Stimulated activated effector memory CD8-positive, alpha-beta T cell treated with anti-CD3 and anti-CD28 coated beads, Interleukin-12 subunit alpha, Interleukin-12 subunit beta, amount 100 ng/mL, for 72 hours (primary cell): ENCODE results near the gene SMARCA4.
A peak's percentile ranks its signal among the peaks of the same experiment; 100 is the strongest.
"Not testable (repeated sequence)": the region's sequence is repeated elsewhere in the genome, so short reads cannot be mapped to it uniquely, and the experiment has no call there.

ENCODE experiments used
- ATAC-seq: fragments of 150-1000 bp; cut with Tn5 transposase; 2 replicates; pipeline ENCODE4 v1.10.0; 2021
- DNase-seq, 2 donors: peaks; one replicate each; pipeline ENCODE4 v3.0.0; 2021 to 2022; ENCODE audit warnings: low spot score in 2 of 2
- H3K27ac Mint-ChIP-seq: one replicate; pipeline ENCODE4 v1.8.0; 2022; ENCODE audit warnings: mild to moderate bottlenecking, mixed read lengths
- H3K36me3 Mint-ChIP-seq: one replicate; pipeline ENCODE4 v1.8.0; 2022; ENCODE audit warnings: mild to moderate bottlenecking, mixed read lengths
- H3K4me1 Mint-ChIP-seq: one replicate; pipeline ENCODE4 v1.8.0; 2022; ENCODE audit warnings: mixed read lengths
- H3K4me3 Mint-ChIP-seq: one replicate; pipeline ENCODE4 v1.8.0; 2022; ENCODE audit warnings: mild to moderate bottlenecking, mixed read lengths
- H3K9me3 Mint-ChIP-seq: one replicate; pipeline ENCODE4 v1.8.0; 2022; ENCODE audit warnings: mixed read lengths

The SMARCA4 gene

GRCh38 chr19:10923260-10924112 lies 37.3 kb upstream of the SMARCA4 start:
- Mint-ChIP-seq H3K4me1 (peaks cover 24% of the 10 kb centered on the region), H3K9me3 (no peaks in the 10 kb centered on the region), H3K36me3 (peaks cover 66% of the 10 kb centered on the region), H3K27ac (no peak overlapping the region), H3K4me3 (no peak overlapping the region)
- ATAC-seq (no peak), DNase-seq (no peak)

GRCh38 chr19:10924597-10924996 lies 36.2 kb upstream of the SMARCA4 start:
- ATAC-seq: no peak
- peak overlapping the region; percentile 84 for H3K27ac Mint-ChIP-seq
- DNase-seq: no peak
- H3K4me1 Mint-ChIP-seq: peaks cover 29% of the 10 kb centered on the region
- H3K9me3 Mint-ChIP-seq: no peaks in the 10 kb centered on the region
- H3K4me3 Mint-ChIP-seq: no peak overlapping the region
- H3K36me3 Mint-ChIP-seq: peaks cover 71% of the 10 kb centered on the region

- ATAC-seq (peak; percentile 4), DNase-seq (no peak)
- no peaks in the 10 kb centered on the region for H3K9me3 Mint-ChIP-seq
- peaks cover 36% of the 10 kb centered on the region for H3K4me1 Mint-ChIP-seq
- H3K27ac Mint-ChIP-seq: peak overlapping the region; percentile 92
- peaks cover 84% of the 10 kb centered on the region for H3K36me3 Mint-ChIP-seq
- H3K4me3 Mint-ChIP-seq: peak overlapping the region; percentile 83
Measured at GRCh38 chr19:10927730-10928562, 32.9 kb upstream of the SMARCA4 start.

GRCh38 chr19:10928563-10929401 lies 32.0 kb upstream of the SMARCA4 start, which contains the start of the genes TIMM29 and YIPF2:
Gene TIMM29, plus strand, starts transcription at chr19:10928811. Its CDS starts 12 bp downstream, at chr19:10928823.
Gene YIPF2, minus strand, starts transcription at chr19:10928639. Its CDS starts 229 bp downstream, at chr19:10928410.
- ATAC-seq (peak; percentile 92), DNase-seq (peak; percentile 84 to 97)
- H3K9me3 Mint-ChIP-seq: no peaks in the 10 kb centered on the region
- peak within 1 kb of the TSS; percentile 92 for H3K27ac Mint-ChIP-seq
- H3K4me1 Mint-ChIP-seq: peaks cover 36% of the 10 kb centered on the region
- H3K36me3 Mint-ChIP-seq: peaks cover 87% of the 10 kb centered on the region
- peak within 1 kb of the TSS; percentile 83 for H3K4me3 Mint-ChIP-seq

- ATAC-seq: no peak
- H3K36me3 Mint-ChIP-seq: peaks cover 86% of the 10 kb centered on the region
- DNase-seq: no peak
- no peaks in the 10 kb centered on the region for H3K9me3 Mint-ChIP-seq
- peak overlapping the region; percentile 50 for H3K27ac Mint-ChIP-seq
- H3K4me3 Mint-ChIP-seq: peak overlapping the region; percentile 83
- peaks cover 34% of the 10 kb centered on the region for H3K4me1 Mint-ChIP-seq
Measured at GRCh38 chr19:10929402-10929794, 31.4 kb upstream of the SMARCA4 start.

- Mint-ChIP-seq H3K36me3 (peaks cover 31% of the 10 kb centered on the region), H3K4me1 (peaks cover 10% of the 10 kb centered on the region), H3K27ac (no peak overlapping the region), H3K9me3 (no peaks in the 10 kb centered on the region), H3K4me3 (no peak overlapping the region)
- DNase-seq (no peak), ATAC-seq (no peak)
Measured at GRCh38 chr19:10935371-10936059, 25.3 kb upstream of the SMARCA4 start.

GRCh38 chr19:10936661-10937084 lies 24.2 kb upstream of the SMARCA4 start:
- H3K27ac Mint-ChIP-seq: no peak overlapping the region

GRCh38 chr19:10941649-10942048 lies 19.2 kb upstream of the SMARCA4 start:
- H3K27ac Mint-ChIP-seq, ATAC-seq, H3K4me1 Mint-ChIP-seq, H3K9me3 Mint-ChIP-seq, DNase-seq, H3K36me3 Mint-ChIP-seq, H3K4me3 Mint-ChIP-seq: not testable (repeated sequence)

More at GRCh38 chr19:10936661-10937084, 24.2 kb upstream of the SMARCA4 start:
- peaks cover 19% of the 10 kb centered on the region for H3K36me3 Mint-ChIP-seq
- no peaks in the 10 kb centered on the region for H3K9me3 Mint-ChIP-seq
- H3K4me1 Mint-ChIP-seq: peaks cover 5% of the 10 kb centered on the region
- peak in 1 of 2 donors; percentile 62 for DNase-seq
- H3K4me3 Mint-ChIP-seq: no peak overlapping the region
- peak; percentile 79 for ATAC-seq

GRCh38 chr19:10943412-10943811 lies 17.4 kb upstream of the SMARCA4 start:
- not testable (repeated sequence) for H3K4me1 Mint-ChIP-seq, ATAC-seq, H3K36me3 Mint-ChIP-seq

GRCh38 chr19:10945264-10945663 lies 15.6 kb upstream of the SMARCA4 start:
- Mint-ChIP-seq H3K9me3 (no peaks in the 10 kb centered on the region), H3K36me3 (no peaks in the 10 kb centered on the region), H3K27ac (no peak overlapping the region), H3K4me3 (no peak overlapping the region), H3K4me1 (no peaks in the 10 kb centered on the region)
- no peak for DNase-seq
- ATAC-seq: no peak

More at GRCh38 chr19:10943412-10943811, 17.4 kb upstream of the SMARCA4 start:
- H3K9me3 Mint-ChIP-seq, H3K4me3 Mint-ChIP-seq, DNase-seq, H3K27ac Mint-ChIP-seq: not testable (repeated sequence)

GRCh38 chr19:10946958-10947657 lies 13.7 kb upstream of the SMARCA4 start:
- Mint-ChIP-seq H3K4me1 (no peaks in the 10 kb centered on the region), H3K9me3 (no peaks in the 10 kb centered on the region), H3K4me3 (no peak overlapping the region), H3K36me3 (no peaks in the 10 kb centered on the region), H3K27ac (no peak overlapping the region)
- ATAC-seq (no peak), DNase-seq (no peak)

GRCh38 chr19:10952809-10953208 lies 8.0 kb upstream of the SMARCA4 start:
- H3K9me3 Mint-ChIP-seq: no peaks in the 10 kb centered on the region
- no peaks in the 10 kb centered on the region for H3K4me1 Mint-ChIP-seq
- no peak for DNase-seq
- H3K36me3 Mint-ChIP-seq: no peaks in the 10 kb centered on the region
- H3K4me3 Mint-ChIP-seq: no peak overlapping the region
- H3K27ac Mint-ChIP-seq: no peak overlapping the region
- ATAC-seq: no peak

GRCh38 chr19:10959277-10959968 lies 1.4 kb upstream of the SMARCA4 start:
- Mint-ChIP-seq H3K4me1 (peaks cover 41% of the 10 kb centered on the region), H3K36me3 (peaks cover 28% of the 10 kb centered on the region), H3K27ac (peak overlapping the region; percentile 96), H3K4me3 (peak overlapping the region; percentile 84)
- ATAC-seq, H3K9me3 Mint-ChIP-seq, DNase-seq: not testable (repeated sequence)
